PFSK-1 (cell line): ENCODE data around the gene UBN2.

Source experiments
- POLR2AphosphoS5 ChIP-seq: IDR thresholded peaks from 2 replicates; pipeline ENCODE4 v1.6.1; 2012; ENCODE audit warnings: low read depth, mild to moderate bottlenecking, control low read depth, low read length, moderate library complexity
- SIN3A ChIP-seq: IDR thresholded peaks from 2 replicates; pipeline ENCODE4 v1.6.1; 2012; ENCODE audit warnings: mild to moderate bottlenecking, low read length, moderate library complexity, borderline replicate concordance; ENCODE audit not compliant: insufficient read depth
- TAF1 ChIP-seq: IDR thresholded peaks from 2 replicates; pipeline ENCODE4 v1.6.1; 2012; ENCODE audit warnings: low read length, control low read depth, borderline replicate concordance; ENCODE audit not compliant: insufficient read depth
- TF ChIP-seq, protein P1 (sequence below), 2 experiments: IDR thresholded peaks; 2 replicates each; pipeline versions ENCODE4 v1.6.1 to v1.8.0; 2011 to 2012; ENCODE audit warnings: low read depth in 2 of 2, low read length in 2 of 2, control low read depth in 1 of 2, inconsistent platforms in 1 of 2, mild to moderate bottlenecking in 1 of 2, moderate library complexity in 1 of 2; ENCODE audit not compliant: insufficient read depth in 1 of 2

DNA sequence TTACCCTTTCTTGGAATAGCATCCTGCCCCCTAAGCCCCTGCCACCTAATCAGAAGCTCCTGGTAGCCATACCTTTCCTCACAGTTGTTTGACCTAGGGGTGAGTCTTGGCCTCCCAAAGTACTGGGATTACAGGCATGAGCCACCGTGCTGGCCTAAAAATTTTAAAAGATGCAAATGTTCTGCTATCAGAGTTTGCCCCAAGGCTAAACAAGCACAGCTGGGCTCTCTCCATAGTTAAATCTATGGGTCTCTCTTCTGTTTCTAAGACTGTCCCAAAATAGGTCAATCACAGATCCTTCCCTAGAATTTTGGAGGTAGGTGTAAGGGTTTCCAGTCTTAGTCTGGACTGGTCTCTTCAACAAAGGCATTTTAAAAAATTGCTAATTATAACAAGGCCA is 12.9 kb upstream of the UBN2 start:
- TF ChIP-seq POLR2AphosphoS5, result no peak
- TF ChIP-seq, protein P1, sequence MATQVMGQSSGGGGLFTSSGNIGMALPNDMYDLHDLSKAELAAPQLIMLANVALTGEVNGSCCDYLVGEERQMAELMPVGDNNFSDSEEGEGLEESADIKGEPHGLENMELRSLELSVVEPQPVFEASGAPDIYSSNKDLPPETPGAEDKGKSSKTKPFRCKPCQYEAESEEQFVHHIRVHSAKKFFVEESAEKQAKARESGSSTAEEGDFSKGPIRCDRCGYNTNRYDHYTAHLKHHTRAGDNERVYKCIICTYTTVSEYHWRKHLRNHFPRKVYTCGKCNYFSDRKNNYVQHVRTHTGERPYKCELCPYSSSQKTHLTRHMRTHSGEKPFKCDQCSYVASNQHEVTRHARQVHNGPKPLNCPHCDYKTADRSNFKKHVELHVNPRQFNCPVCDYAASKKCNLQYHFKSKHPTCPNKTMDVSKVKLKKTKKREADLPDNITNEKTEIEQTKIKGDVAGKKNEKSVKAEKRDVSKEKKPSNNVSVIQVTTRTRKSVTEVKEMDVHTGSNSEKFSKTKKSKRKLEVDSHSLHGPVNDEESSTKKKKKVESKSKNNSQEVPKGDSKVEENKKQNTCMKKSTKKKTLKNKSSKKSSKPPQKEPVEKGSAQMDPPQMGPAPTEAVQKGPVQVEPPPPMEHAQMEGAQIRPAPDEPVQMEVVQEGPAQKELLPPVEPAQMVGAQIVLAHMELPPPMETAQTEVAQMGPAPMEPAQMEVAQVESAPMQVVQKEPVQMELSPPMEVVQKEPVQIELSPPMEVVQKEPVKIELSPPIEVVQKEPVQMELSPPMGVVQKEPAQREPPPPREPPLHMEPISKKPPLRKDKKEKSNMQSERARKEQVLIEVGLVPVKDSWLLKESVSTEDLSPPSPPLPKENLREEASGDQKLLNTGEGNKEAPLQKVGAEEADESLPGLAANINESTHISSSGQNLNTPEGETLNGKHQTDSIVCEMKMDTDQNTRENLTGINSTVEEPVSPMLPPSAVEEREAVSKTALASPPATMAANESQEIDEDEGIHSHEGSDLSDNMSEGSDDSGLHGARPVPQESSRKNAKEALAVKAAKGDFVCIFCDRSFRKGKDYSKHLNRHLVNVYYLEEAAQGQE (IDR thresholded peaks at IDR 0.05; ENCODE audit: insufficient read depth in 1 of 2, low read depth in 2 of 2, low read length in 2 of 2), result no peak
- no peak for TF ChIP-seq TAF1
- no peak for TF ChIP-seq SIN3A
